ENCODE results near the gene C16orf78.
A peak's percentile ranks its signal among the peaks of the same experiment; 100 is the strongest.

C16orf78 gene

GRCh38 chr16:49342336-49343265, 31.0 kb upstream of the C16orf78 start:
- peaks cover 7% of the 10 kb centered on the region for H3K27me3 Mint-ChIP-seq
- peaks cover 3% of the 10 kb centered on the region for H3K9me3 Mint-ChIP-seq
- H3K27ac Mint-ChIP-seq: no peak overlapping the region
- H3K4me3 Mint-ChIP-seq: no peak overlapping the region
- ATAC-seq (ENCODE audit: low read depth): no peak
- H3K4me1 Mint-ChIP-seq: no peaks in the 10 kb centered on the region
- DNase-seq (ENCODE audit: low spot score in 2 of 2): no peak
- no peaks in the 10 kb centered on the region for H3K36me3 Mint-ChIP-seq

GRCh38 chr16:49343291-49343690, 30.3 kb upstream of the C16orf78 start:
- Mint-ChIP-seq H3K4me3 (no peak overlapping the region), H3K4me1 (no peaks in the 10 kb centered on the region), H3K27ac (no peak overlapping the region), H3K9me3 (peaks cover 3% of the 10 kb centered on the region), H3K36me3 (no peaks in the 10 kb centered on the region), H3K27me3 (peaks cover 5% of the 10 kb centered on the region)
- DNase-seq (ENCODE audit: low spot score in 2 of 2): no peak
- ATAC-seq (ENCODE audit: low read depth): no peak

GRCh38 chr16:49344401-49344800, 29.2 kb upstream of the C16orf78 start:
- no peaks in the 10 kb centered on the region for H3K4me1 Mint-ChIP-seq

DNA sequence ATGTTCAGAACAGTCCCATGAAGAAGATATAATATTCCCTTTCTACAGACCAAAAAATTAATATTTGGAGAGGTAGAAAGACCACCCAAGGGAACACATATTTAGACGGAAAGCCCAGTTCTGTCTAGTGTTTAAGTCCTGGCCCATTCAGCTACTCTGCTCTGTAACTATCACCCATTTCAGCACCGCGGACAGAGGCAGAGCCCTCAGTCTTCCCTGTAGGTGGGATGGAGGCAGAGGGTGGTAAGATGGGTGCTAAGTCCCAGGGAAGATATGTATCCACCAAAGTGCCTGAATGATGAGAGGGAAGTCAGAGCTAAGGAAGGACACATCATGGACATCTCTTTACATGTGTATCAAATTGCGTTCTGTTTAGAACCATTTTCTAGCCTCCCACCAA, 27.8 kb upstream of the C16orf78 start:
- no peak overlapping the region for H3K4me3 Mint-ChIP-seq
- H3K4me1 Mint-ChIP-seq: peaks cover 2% of the 10 kb centered on the region
- ATAC-seq (ENCODE audit: low read depth) (no peak), DNase-seq (ENCODE audit: low spot score in 2 of 2) (no peak)
- no peak overlapping the region for H3K27ac Mint-ChIP-seq
- peaks cover 8% of the 10 kb centered on the region for H3K27me3 Mint-ChIP-seq
- H3K9me3 Mint-ChIP-seq: peaks cover 4% of the 10 kb centered on the region
- H3K36me3 Mint-ChIP-seq: no peaks in the 10 kb centered on the region

More at GRCh38 chr16:49344401-49344800, 29.2 kb upstream of the C16orf78 start:
- Mint-ChIP-seq H3K36me3 (no peaks in the 10 kb centered on the region), H3K27me3 (peaks cover 5% of the 10 kb centered on the region), H3K27ac (no peak overlapping the region), H3K9me3 (peaks cover 3% of the 10 kb centered on the region), H3K4me3 (no peak overlapping the region)
- ATAC-seq (ENCODE audit: low read depth): no peak
- no peak for DNase-seq (ENCODE audit: low spot score in 2 of 2)

DNA sequence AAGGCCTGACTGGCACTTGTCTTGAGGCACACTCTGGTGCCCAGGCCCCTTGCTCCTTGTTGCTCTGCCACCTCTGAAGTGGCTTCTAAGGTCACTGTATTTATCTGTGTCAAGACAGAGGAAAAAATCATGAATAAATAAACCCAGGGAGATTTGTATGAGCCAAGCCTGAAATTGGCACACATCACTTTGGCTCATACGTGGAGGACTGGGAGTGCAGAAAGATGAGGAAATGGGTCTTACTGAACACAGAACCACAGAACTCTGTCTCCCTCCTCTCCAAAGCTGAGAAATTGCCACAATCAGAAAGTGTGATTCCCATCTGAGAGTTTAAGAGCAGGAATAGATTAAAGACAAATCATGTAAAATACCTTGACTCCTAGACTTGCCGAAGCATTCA, 27.1 kb upstream of the C16orf78 start:
- H3K27me3 Mint-ChIP-seq: peaks cover 11% of the 10 kb centered on the region
- no peak for DNase-seq (ENCODE audit: low spot score in 2 of 2)
- H3K36me3 Mint-ChIP-seq: no peaks in the 10 kb centered on the region
- no peak for ATAC-seq (ENCODE audit: low read depth)
- H3K4me3 Mint-ChIP-seq: no peak overlapping the region
- H3K4me1 Mint-ChIP-seq: peaks cover 5% of the 10 kb centered on the region
- H3K9me3 Mint-ChIP-seq: peaks cover 7% of the 10 kb centered on the region
- no peak overlapping the region for H3K27ac Mint-ChIP-seq

DNA sequence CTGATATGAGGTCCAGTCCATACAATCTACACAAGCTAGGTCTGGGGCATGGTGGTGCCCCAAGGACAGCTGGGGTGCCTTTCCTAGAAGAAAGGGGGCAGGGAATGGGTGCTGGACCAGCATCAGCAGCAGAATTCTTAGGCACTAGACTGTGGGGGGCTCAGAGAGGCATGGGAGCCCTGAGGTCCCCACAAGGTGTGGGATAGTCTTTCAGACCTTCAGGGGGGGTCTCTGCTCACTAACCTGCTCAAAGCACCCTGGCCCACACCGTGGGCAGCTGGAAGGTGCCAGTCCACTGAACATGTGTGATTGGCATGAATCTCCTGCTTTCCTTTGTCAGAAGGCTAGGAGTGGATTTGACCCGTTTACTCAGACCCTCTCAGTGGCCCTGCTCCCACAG, 26.1 kb upstream of the C16orf78 start:
- no peak overlapping the region for H3K4me3 Mint-ChIP-seq
- H3K9me3 Mint-ChIP-seq: peaks cover 5% of the 10 kb centered on the region
- H3K4me1 Mint-ChIP-seq: peaks cover 5% of the 10 kb centered on the region
- H3K27ac Mint-ChIP-seq: no peak overlapping the region
- ATAC-seq (ENCODE audit: low read depth) (no peak), DNase-seq (ENCODE audit: low spot score in 2 of 2) (no peak)
- H3K27me3 Mint-ChIP-seq: peaks cover 8% of the 10 kb centered on the region
- no peaks in the 10 kb centered on the region for H3K36me3 Mint-ChIP-seq

- H3K36me3 Mint-ChIP-seq: no peaks in the 10 kb centered on the region
- no peak overlapping the region for H3K4me3 Mint-ChIP-seq
- peaks cover 10% of the 10 kb centered on the region for H3K27me3 Mint-ChIP-seq
- H3K9me3 Mint-ChIP-seq: peaks cover 5% of the 10 kb centered on the region
- DNase-seq (ENCODE audit: low spot score in 2 of 2): no peak
- ATAC-seq (ENCODE audit: low read depth): no peak
- no peak overlapping the region for H3K27ac Mint-ChIP-seq
- H3K4me1 Mint-ChIP-seq: peaks cover 5% of the 10 kb centered on the region
These were observed 25.0 kb upstream of the C16orf78 start for GRCh38 chr16:49348408-49349176.

DNA sequence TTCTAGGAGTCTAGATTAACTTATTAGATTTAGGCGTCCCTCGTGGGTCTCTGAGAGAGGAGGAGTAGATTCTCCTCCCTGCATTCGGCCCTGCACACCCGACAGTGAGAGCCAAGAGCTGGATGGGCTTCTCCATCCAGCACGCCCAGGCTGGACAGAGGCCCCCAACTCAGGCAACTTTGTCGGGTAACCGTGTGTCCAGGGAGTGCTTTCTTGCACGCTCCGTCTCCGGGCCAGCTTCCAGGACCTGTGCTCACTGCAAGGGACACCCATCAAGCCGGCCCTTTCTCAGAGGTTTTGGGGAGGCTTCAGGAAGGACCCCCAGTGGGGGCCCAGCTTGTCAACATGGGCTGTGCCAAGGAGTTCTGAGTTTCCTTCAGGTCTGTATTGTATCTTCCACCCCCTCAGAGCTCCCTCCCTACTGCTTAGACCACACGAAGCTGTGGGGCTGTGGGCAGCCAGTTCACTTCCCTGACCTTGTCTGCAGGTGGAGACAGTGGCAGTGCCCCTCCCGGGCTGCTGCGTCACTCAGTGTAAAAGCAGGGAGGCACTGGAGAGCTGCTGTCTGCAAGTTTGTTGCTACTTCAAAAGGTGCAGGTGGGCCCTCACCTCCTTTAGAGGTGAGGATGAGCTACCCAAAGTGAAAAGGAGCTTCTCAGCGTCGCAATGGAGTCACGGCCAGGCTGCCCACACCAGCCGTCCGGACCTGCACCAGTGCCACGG, 24.0 kb upstream of the C16orf78 start:
- Mint-ChIP-seq H3K4me1 (peaks cover 5% of the 10 kb centered on the region), H3K27me3 (peaks cover 10% of the 10 kb centered on the region), H3K4me3 (no peak overlapping the region), H3K9me3 (peaks cover 5% of the 10 kb centered on the region), H3K36me3 (no peaks in the 10 kb centered on the region), H3K27ac (no peak overlapping the region)
- no peak for ATAC-seq (ENCODE audit: low read depth)
- DNase-seq (ENCODE audit: low spot score in 2 of 2): no peak

DNA sequence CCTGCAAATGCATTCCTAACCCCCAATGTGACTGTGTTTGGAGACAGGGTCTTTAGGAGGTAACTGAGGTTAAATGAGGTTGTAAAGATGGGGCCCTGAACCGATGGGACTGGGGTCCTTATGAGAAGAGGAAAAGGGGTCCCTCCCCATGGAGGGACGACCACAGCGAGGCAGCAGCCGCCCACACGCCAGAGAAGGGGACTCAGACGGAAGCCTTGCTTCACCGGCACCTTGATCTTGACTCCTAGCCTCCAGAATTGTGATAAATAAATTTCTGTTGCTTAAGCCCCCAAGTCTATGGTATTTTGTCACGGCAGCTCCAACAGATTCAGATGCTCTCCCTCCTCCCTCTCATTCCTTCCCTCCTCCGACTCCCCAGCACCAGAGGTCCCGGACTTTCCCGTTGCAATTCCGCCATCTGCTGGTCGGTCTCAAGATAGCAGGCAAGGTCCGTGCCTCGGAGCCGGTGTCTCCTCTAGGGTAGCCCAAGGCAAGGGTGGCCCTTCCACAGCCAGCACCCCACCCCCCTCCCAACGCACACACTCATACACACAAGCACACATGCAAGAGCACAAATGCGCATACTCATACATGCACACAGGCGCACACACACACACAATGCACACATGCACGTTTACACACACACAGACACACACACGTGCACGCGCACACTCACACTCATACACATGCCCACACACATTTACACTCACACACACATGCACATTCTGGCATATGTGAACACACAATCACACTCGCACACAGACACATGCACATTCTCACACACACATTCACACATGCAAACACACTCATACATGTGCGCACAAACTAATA, 23.1 kb upstream of the C16orf78 start:
- Mint-ChIP-seq H3K36me3 (no peaks in the 10 kb centered on the region), H3K27ac (no peak overlapping the region), H3K9me3 (peaks cover 5% of the 10 kb centered on the region), H3K27me3 (peaks cover 10% of the 10 kb centered on the region), H3K4me1 (peaks cover 5% of the 10 kb centered on the region), H3K4me3 (no peak overlapping the region)
- DNase-seq (ENCODE audit: low spot score in 2 of 2): peak; percentile 4 to 26
- no peak for ATAC-seq (ENCODE audit: low read depth)

DNA sequence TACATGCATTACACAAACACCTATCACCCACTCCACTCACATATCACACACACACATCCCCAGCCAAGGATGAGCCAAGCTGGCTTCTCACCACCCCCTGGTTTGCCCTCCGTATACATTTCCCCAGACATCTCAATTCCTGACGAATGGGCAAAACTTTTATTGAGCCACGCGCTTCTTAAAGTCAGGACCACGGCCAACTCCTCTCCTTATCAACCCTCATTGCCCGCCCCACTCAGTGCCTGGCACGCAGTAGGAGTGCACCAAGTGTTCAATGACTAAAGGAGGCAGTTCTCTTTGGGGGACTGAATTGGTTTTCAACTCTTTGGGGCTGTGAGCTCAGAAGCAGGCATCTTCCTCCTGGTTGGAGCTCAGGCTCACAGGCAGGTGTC, 22.5 kb upstream of the C16orf78 start:
- Mint-ChIP-seq H3K4me3 (no peak overlapping the region), H3K9me3 (peaks cover 5% of the 10 kb centered on the region), H3K27ac (no peak overlapping the region), H3K4me1 (peaks cover 5% of the 10 kb centered on the region), H3K27me3 (peaks cover 10% of the 10 kb centered on the region), H3K36me3 (no peaks in the 10 kb centered on the region)
- DNase-seq (ENCODE audit: low spot score in 2 of 2): no peak
- ATAC-seq (ENCODE audit: low read depth): no peak

DNA sequence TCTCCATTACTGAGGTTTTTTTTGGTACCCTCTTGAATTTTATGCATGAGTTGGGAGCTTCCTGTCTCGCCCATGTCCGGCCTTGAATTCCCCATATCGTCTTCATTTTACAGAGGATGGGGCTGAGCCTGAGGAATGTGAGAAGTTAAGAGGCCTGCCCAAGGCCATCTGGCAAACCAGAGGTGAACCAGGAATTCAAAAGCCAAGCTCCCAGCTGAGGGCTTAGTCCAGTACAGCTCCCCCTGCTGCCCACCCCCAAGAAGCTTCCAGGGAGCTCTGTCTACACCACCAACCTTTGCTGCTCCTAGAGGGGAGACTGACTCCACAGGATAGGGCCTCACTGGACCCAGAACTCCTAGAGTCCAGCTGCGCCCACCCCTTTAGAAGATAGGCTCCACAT, 20.7 kb upstream of the C16orf78 start:
- Mint-ChIP-seq H3K27me3 (peaks cover 10% of the 10 kb centered on the region), H3K4me3 (no peak overlapping the region), H3K4me1 (peaks cover 5% of the 10 kb centered on the region), H3K36me3 (no peaks in the 10 kb centered on the region), H3K27ac (no peak overlapping the region), H3K9me3 (peaks cover 5% of the 10 kb centered on the region)
- ATAC-seq (ENCODE audit: low read depth) (no peak), DNase-seq (ENCODE audit: low spot score in 2 of 2) (no peak)

DNA sequence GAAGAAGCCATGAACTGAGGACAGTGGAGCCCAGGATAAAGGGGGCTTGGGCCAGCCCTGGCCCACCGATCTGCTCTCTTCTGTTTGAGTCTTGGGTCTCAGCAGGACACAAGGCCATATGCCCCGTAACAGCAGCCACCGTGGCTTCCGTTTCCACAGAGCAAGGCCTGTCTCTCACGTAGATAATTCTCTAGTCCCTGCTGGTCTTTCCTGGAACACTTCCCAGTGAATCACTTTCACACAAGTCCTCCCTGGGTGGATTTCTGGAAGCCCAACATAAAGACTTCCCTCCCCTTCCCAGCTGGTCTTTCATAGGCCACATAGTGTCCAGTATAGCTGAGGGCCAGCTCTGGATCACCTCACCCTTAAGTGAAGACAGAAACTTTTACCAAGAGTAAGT, 19.9 kb upstream of the C16orf78 start:
- Mint-ChIP-seq H3K36me3 (no peaks in the 10 kb centered on the region), H3K27ac (no peak overlapping the region), H3K4me3 (no peak overlapping the region), H3K27me3 (peaks cover 12% of the 10 kb centered on the region), H3K9me3 (peaks cover 5% of the 10 kb centered on the region), H3K4me1 (peaks cover 5% of the 10 kb centered on the region)
- DNase-seq (ENCODE audit: low spot score in 2 of 2) (no peak), ATAC-seq (ENCODE audit: low read depth) (no peak)

DNA sequence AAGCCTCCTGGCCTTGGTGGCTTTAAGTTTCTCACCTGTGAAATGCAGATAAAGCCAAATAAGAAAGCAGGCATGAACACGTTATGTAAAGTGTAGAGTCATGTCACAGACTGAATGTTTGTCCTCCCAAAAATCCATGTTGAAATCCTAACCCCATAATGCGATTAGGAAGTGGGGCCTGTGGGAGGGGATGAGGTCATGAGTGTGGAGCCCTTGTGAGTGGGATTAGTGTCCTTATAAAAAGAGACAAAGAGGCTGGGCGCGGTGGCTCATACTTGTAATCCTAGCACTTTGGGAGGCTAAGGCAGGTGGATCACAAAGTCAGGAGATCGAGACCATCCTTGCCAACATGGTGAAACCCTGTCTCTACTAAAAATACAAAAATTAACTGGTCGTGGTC, 19.5 kb upstream of the C16orf78 start:
- Mint-ChIP-seq H3K4me1 (peaks cover 5% of the 10 kb centered on the region), H3K4me3 (no peak overlapping the region), H3K9me3 (peaks cover 5% of the 10 kb centered on the region), H3K36me3 (no peaks in the 10 kb centered on the region), H3K27me3 (peaks cover 12% of the 10 kb centered on the region), H3K27ac (no peak overlapping the region)
- no peak for DNase-seq (ENCODE audit: low spot score in 2 of 2)
- ATAC-seq (ENCODE audit: low read depth): no peak
